ENCODE measurements around the gene SMAD7.

GRCh38 chr18:48994926-48995835 is 44.4 kb upstream of the SMAD7 start:
- TF ChIP-seq, protein P1, sequence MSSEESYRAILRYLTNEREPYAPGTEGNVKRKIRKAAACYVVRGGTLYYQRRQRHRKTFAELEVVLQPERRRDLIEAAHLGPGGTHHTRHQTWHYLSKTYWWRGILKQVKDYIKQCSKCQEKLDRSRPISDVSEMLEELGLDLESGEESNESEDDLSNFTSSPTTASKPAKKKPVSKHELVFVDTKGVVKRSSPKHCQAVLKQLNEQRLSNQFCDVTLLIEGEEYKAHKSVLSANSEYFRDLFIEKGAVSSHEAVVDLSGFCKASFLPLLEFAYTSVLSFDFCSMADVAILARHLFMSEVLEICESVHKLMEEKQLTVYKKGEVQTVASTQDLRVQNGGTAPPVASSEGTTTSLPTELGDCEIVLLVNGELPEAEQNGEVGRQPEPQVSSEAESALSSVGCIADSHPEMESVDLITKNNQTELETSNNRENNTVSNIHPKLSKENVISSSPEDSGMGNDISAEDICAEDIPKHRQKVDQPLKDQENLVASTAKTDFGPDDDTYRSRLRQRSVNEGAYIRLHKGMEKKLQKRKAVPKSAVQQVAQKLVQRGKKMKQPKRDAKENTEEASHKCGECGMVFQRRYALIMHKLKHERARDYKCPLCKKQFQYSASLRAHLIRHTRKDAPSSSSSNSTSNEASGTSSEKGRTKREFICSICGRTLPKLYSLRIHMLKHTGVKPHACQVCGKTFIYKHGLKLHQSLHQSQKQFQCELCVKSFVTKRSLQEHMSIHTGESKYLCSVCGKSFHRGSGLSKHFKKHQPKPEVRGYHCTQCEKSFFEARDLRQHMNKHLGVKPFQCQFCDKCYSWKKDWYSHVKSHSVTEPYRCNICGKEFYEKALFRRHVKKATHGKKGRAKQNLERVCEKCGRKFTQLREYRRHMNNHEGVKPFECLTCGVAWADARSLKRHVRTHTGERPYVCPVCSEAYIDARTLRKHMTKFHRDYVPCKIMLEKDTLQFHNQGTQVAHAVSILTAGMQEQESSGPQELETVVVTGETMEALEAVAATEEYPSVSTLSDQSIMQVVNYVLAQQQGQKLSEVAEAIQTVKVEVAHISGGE (CRISPR knock-in tag; IDR thresholded peaks at IDR 0.05): no peak
- TF ChIP-seq TAF1 (IDR thresholded peaks at IDR 0.05; ENCODE audit: borderline replicate concordance, low read depth, low read length) (no peak), POLR2A (IDR thresholded peaks at IDR 0.05; ENCODE audit: low read depth, low read length) (no peak)
